Activated CD8-positive, alpha-beta memory T cell treated with anti-CD3 and anti-CD28 coated beads, Interleukin-2, amount 50 U/mL, for 1 hour (primary cell): ENCODE results near the gene RIOX2.

Experiments
- DNase-seq: peaks from one replicate; pipeline ENCODE4 v3.0.0-alpha.2; 2020; ENCODE audit errors: extremely low read depth

Gene RIOX2

DNA sequence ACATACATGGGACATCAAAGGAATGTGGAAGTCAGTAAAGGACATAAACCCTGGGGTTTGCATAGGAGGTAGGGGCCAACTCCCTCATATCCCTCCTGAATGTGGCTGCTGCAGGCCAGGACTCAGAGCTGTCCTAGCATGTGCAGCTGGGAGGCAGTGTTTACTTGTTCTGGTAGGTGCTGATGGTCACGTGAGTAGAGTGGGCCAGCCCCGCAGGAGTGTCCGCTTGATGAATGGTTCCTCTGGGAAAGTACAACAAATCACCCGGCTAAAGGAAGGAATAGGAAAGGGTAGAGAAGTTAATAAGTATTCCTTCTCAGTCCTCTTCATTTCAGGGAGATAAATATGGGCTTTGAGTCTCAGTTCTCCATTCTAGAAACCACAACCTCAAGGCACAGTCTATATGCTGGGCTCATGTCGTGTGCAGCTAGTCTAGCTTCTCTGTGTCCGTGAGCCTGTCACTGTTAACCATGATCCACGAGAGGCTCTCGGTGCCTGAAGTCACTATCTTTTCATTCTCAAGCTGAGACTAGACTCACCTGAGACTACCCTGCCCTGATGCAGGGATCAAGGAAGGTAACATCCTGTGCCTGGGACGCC lies 17.9 kb downstream of the RIOX2 start:
- no peak for DNase-seq

DNA sequence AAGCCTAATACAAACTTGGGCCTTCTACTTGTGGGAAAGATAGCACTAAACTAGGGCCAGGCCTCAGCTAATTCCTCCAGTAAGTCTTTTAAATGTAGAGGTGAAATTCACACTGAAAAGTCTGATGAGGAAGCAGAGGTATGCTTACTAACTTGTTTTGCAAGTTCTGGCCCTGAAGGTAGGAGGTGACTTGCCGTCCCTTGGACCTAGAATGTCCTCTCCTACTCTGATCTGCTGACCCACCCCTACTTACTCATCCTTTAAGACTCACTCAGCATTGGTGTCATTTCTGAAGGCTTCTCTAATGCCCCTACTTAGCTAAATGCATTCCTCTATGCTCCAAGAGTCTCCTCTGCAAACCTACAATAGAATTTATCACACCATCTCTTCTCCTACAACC lies 19.4 kb downstream of the RIOX2 start:
- DNase-seq = no peak

DNA sequence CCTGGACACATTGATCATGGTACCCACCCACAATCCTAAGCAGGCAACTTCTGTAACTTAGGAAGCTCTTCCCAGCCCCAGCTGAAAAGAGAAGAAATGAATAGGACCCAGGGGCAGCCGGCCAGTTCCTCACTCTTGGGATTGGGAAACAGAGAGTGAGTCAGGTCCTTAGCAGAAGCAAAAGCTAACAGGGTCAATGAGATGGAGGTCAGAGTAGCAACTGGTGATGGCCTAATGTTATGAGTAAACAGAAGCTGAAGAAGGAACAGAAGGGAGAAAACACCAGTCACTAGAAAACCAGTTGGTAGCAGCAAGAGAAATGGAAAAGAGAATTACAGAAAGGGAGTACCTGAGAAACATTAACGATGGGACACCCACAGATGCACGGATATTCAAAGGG lies 20.0 kb downstream of the RIOX2 start:
- DNase-seq = no peak

- DNase-seq = no peak
These were observed 21.9 kb downstream of the RIOX2 start for GRCh38 chr3:97950360-97950759.

- no peak for DNase-seq
These were observed 22.5 kb downstream of the RIOX2 start for GRCh38 chr3:97949743-97950142.

- no peak for DNase-seq
These were observed 23.1 kb downstream of the RIOX2 start for GRCh38 chr3:97949110-97949485.

GRCh38 chr3:97948351-97949109 lies 23.7 kb downstream of the RIOX2 start:
- DNase-seq = no peak

DNA sequence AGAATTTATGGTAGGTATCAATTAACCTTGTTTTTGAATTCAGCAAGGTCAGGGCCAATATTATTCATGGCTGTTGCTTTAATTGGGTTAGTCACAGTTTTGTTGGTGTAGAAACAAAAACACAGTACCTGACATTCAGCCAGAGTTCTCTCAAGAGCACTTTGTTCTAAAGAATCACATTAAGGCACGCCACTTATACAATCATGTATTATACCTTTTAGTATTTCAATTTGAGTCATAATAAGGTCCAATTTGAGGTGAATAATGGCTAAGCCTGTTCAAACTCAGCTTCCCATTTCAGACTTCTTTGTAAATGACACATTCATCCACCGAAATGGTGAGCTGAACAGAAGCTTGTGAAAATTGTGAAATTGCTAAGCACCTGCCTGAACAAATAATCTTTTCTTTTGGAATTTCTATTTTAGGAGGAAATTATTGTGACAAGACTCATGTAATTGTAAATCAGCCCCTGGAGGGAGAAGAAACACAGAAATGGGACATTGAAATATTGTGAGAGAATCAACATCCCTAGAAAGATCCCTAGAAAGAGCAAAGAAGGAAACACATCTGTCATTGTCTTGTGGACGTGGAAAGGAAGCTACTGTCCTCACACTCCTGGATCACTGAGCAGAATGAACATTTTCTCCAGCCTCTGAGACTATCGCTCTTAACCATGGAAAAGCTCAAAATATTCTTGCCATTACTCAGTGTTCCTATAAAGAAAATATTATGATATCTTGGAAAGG lies 29.3 kb downstream of the RIOX2 start:
- DNase-seq = no peak

GRCh38 chr3:97940034-97940433 lies 32.2 kb downstream of the RIOX2 start:
- no peak for DNase-seq

- DNase-seq = no peak
These were observed 32.8 kb downstream of the RIOX2 start for GRCh38 chr3:97939401-97939800.

DNA sequence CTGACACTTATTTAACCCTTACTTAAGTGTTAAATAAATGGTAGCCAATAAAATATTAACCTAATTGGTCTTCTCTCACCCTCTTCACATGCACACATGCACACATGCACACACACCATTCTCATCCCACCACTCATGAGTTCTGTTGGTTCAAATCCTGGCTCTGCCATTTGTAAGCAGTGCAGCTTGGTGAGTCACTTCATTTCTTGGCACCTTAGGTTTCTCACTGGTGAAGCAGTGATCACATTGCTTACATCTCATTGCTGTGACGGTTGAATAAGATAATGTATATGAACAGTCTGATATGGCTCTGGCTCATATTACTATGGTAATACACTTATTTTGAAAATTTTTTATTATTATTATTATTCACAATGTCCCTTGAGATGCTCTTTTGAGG lies 33.8 kb downstream of the RIOX2 start:
- DNase-seq = no peak

DNA sequence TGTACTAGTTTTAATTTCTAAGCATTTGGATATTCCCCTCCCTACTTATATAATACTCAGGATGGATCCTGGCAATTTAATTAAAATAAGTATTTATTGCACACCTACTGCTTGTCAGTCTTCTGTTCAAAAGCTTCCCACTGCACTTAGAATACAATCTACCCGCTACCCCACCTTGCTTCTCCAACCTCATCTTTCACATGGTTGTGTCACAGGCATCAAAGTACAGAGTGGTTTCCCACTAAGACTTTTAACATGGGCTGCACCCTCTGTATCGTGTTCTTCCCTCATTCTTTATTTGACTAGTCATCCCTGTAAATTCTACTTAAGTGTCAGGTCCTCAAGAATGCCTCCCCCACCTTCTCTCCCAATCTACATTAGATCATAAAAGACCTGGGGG lies 35.0 kb downstream of the RIOX2 start:
- DNase-seq = no peak

DNA sequence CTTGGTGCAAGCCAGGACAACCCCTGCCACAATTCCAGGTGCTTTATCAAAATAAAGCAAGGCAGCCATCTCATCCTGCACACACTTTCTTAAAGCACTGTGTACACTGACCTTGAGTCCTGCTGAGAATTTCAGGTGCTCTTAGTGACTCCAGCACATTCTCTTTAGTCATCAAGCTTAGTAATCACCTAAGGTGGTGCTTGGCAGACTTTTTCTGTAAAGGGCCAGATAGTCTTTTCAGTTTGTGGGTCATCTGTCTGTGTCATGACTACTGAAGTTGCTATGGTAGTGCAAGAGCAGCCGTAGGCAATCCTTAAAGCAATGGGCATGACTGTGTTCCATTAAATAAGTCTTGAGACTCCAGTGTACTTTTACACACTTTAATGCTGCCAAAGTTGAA lies 36.4 kb downstream of the RIOX2 start:
- no peak for DNase-seq

DNA sequence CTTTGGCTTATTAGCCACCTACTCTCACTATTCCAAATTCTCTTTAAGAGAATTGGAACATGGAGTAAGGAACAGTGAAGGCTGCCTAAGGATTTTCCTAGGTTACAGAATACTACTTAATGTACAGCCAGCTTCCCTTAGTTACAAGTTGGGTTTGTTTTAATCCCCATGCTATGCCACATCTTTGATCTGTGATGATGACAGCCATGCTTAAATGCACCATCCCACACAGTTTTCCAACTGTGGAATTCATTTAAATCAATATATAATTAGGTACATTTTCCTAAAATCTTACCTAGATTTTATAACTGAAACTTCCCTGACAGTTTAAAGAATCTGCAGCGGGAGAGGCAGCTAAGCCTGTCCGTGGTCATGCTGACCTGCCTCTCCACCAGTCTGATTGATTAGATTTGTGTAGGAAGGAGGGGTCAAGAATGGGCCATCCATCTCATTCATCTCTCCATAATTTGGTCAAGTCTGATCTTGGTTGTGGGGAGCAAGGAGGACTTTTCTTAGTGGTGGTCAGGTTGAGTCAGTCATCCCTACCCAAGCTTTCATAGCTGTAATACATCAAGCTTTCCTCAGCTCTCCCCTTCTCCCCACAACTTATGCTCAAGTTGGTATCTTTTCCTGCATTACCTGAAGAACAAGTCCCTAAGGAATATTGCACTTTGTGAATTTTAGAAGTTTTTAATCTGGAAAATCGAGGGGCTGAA lies 37.1 kb downstream of the RIOX2 start:
- DNase-seq = no peak

- DNase-seq = no peak
These were observed 39.8 kb downstream of the RIOX2 start for GRCh38 chr3:97932387-97932801.

- no peak for DNase-seq
These were observed 41.0 kb downstream of the RIOX2 start for GRCh38 chr3:97931218-97931617.

DNA sequence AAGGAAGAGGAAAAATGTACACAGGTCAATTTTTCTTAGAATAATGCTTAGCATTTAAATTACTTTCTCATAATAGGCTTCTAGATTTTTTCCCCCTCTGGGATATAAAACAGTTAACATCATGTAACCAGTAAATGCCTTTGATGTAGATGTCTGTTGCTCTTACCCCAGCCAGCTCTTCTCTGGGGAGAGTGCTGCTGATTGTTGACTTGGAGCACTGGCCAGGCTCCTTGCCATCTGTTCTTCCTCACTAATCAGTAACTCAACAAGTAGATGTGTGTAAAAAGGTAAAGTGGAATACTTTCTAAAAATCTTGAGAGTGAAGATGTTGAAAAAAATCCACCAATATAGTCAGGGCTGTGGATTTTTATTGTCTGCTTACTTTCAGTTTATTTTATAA lies 42.2 kb downstream of the RIOX2 start:
- DNase-seq = no peak

DNA sequence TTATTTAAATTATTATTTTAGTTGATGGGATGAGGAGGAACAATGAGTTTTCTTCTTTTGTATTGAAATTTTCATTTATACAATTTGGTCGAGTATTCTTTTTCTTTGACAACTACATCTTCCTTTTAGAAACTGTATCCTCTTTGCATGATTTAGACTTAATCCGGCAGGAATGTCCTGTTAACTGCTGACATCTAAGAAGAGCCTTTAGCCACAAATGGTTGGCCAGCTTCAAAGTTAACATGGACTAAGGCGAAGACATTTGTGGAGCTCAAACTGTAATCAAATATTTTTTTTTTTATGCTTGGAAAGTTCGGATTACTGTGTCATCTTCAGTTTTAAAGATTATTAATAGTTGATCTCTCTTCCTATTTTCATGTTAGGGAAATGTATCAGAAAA lies 43.2 kb downstream of the RIOX2 start:
- DNase-seq = no peak

- no peak for DNase-seq
These were observed 44.5 kb downstream of the RIOX2 start for GRCh38 chr3:97927704-97928103.

DNA sequence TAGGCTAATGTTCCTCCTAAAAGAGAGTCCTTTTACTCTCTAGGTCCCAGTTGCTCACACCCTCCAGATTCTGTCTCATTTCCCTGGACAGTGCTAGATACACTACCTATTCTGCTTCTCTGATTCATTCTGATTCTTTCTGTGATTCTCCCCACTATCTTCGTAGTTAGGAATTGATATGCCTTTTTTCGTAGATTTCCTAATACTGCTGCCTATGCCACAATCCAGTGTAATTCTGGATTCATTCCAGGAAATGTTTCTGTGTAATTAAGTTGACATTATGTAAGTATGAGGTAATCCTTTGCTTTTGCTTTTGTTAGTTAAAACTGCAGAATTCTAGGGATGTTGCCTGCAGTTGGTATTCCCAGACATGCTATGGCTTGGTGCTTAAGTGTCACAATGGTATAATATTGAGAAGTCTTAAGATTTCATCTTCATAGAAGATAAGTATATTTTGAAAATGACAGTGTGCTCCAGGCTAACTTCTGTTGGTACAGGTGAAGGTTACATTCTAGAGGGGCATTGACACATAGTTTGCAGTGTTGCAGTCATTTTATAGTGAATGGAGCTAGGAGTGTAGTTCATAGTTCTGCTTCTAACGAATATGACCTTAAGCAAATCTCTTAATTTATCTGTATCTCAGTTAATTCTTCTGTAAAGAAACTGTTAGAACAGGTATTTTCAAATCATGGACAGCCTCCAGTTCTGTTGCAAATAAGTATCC lies 54.3 kb downstream of the RIOX2 start:
- no peak for DNase-seq

DNA sequence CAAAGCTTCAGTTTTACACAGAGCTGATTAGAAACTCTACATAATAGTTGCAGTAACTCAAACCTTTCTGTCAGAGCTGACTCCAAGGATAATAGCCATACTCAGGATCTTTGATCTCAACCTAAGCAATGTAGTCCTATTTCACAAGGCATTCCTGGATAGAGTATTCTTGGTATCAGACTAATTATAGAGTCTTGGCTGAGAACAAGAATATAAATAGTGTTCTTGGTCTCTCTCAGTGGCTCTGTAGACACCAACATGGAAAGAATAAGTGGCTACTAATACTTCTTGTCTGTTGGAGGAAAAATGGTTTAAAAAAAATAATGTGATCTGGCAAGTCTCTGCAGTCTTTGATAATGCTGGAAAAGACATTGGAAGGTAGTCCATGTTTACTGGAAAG lies 55.7 kb downstream of the RIOX2 start:
- no peak for DNase-seq

GRCh38 chr3:97914388-97914787 lies 57.8 kb downstream of the RIOX2 start:
- no peak for DNase-seq
